Measurements from ENCODE around the gene ZP3. TPM values are rescaled to one million over a fixed set of nuclear protein-coding genes. Genes with fewer than 3 reads are reported as not detected.
"Not testable (repeated sequence)": the region's sequence is repeated elsewhere in the genome, so short reads cannot be mapped to it uniquely, and the experiment has no call there.

Gene ZP3
- total and polyA plus RNA-seq, 9 donors: 0.49 to 15.0 (median 1.6) TPM

GRCh38 chr7:76392531-76393115 is 32.1 kb upstream of the ZP3 start:
- no peaks in the 10 kb centered on the region for H3K36me3 ChIP-seq (ENCODE audit: control insufficient read depth, insufficient read depth, low read length)
- peak overlapping the region; percentile 93 for H3K27ac ChIP-seq (ENCODE audit: low read length)
- DNase-seq: no peak
- H3K4me1 ChIP-seq (ENCODE audit: control insufficient read depth, insufficient read depth, low read length): peaks cover 38% of the 10 kb centered on the region
- no peaks in the 10 kb centered on the region for H3K9me3 ChIP-seq (replicated peaks; ENCODE audit: control insufficient read depth, low read depth, low read length)
- H3K27me3 ChIP-seq (ENCODE audit: control insufficient read depth, insufficient read depth, low read length): no peaks in the 10 kb centered on the region
- H3K4me3 ChIP-seq (ENCODE audit: low read length): peak overlapping the region; percentile 35
- 21% methylated on average over 9 of the region's 12 CpGs for WGBS (ENCODE audit: insufficient coverage)

DNA sequence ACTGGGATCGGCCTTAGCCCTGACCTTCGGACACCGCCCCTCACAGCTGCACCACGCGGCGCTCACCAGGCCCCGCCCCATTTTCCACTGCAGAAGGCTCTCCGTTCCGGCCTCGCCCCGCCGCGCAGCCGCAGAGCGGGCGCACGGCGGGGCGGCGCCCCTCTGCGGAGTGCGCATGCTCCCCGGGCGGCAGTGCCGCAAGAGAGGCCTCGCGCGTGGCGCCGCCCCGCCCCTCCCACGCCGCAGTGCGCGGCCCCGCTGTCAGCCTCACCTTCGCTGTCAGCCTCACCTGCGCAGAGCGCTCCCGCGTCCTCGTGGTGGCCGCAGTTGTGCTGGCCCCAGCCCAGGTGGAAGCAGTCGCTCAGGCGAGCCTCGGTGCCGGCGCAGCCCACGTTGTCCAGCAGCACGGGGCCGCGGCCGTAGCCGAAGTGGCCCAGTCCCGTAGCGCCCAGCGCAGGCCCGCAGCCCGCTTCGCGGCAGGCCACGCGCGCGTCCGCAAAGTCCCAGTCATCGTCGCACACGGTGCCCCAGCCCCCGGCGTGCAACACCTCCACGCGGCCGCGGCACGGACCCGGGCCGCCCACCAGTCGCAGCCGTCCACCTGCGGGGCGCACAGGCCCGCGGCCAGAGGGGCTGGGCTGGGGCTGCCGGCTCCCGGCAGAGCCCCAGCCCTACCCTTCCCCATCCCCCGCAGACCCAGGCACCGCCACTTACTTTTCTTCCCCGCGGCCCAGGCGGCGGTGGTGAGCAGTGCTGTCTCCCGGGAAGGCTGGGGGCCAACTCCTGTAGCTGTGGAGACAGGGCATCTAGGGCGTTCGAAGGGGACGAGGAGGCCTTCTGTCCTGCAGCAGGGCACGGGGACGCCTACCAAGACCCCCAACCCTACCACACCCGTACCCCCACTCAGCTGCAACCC is 31.4 kb upstream of the ZP3 start:
- H3K4me1 ChIP-seq (ENCODE audit: control insufficient read depth, insufficient read depth, low read length): peaks cover 41% of the 10 kb centered on the region
- WGBS (ENCODE audit: insufficient coverage): under 1% methylated on average over 85 of the region's 99 CpGs
- no peaks in the 10 kb centered on the region for H3K36me3 ChIP-seq (ENCODE audit: control insufficient read depth, insufficient read depth, low read length)
- H3K9me3 ChIP-seq (replicated peaks; ENCODE audit: control insufficient read depth, low read depth, low read length): no peaks in the 10 kb centered on the region
- peak overlapping the region; percentile 62 for H3K4me3 ChIP-seq (ENCODE audit: low read length)
- H3K27me3 ChIP-seq (ENCODE audit: control insufficient read depth, insufficient read depth, low read length): no peaks in the 10 kb centered on the region
- peak overlapping the region; percentile 93 for H3K27ac ChIP-seq (ENCODE audit: low read length)
- peak; percentile 98 for DNase-seq

- H3K4me1 ChIP-seq (ENCODE audit: control insufficient read depth, insufficient read depth, low read length): peaks cover 32% of the 10 kb centered on the region
- DNase-seq: no peak
- WGBS (ENCODE audit: insufficient coverage): 84% methylated on average over 4 of the region's 9 CpGs
- H3K27ac ChIP-seq (ENCODE audit: low read length): no peak overlapping the region
- H3K4me3 ChIP-seq (ENCODE audit: low read length): no peak overlapping the region
- H3K9me3 ChIP-seq (replicated peaks; ENCODE audit: control insufficient read depth, low read depth, low read length): no peaks in the 10 kb centered on the region
- no peaks in the 10 kb centered on the region for H3K27me3 ChIP-seq (ENCODE audit: control insufficient read depth, insufficient read depth, low read length)
- no peaks in the 10 kb centered on the region for H3K36me3 ChIP-seq (ENCODE audit: control insufficient read depth, insufficient read depth, low read length)
Measured at GRCh38 chr7:76394957-76395356, 29.8 kb upstream of the ZP3 start.

GRCh38 chr7:76395605-76395964 is 29.2 kb upstream of the ZP3 start:
- WGBS (ENCODE audit: insufficient coverage): 83% methylated on average over 5 of the region's 11 CpGs
- peak overlapping the region; percentile 86 for H3K27ac ChIP-seq (ENCODE audit: low read length)
- not testable (repeated sequence) for H3K27me3 ChIP-seq (ENCODE audit: control insufficient read depth, insufficient read depth, low read length)

DNA sequence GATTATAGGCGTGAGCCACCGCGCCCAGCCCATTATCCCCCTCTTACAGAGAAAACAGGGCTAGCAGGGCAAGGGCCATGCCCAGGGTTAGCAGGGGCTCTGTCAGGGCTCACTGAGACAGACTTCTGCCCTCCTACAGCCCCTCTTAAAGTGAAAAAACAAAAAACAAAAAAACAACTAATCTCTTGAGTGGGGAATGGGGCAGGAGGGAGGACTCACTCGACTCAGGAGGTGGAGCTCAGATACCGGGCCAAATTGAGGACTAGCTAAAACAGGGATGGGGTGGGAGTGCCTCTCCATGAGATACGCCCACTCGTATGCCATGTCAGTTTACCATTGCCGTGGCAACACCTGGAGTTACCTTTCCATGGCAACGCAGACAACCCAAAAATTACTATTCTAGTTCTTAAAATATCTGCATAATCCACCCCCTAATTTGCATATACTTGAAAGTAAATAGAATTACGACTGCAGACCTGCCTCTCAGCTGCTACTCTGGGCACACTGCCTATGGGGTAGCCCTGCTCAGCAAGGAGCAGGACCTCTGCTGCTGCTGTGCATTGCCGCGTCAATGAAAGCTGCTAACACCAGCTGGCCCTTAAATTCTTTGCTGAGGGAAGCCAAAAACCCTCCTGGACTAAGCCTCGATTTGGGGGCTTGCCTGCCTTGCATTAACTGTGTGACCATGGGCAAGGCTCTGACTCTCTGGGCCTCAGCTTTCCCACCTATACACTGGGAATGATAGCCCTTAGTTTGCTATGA is 28.6 kb upstream of the ZP3 start:
- DNase-seq: peak; percentile 84

More at GRCh38 chr7:76395605-76395964, 29.2 kb upstream of the ZP3 start:
- H3K4me3 ChIP-seq (ENCODE audit: low read length); DNase-seq; H3K36me3 ChIP-seq (ENCODE audit: control insufficient read depth, insufficient read depth, low read length); H3K9me3 ChIP-seq (replicated peaks; ENCODE audit: control insufficient read depth, low read depth, low read length): not testable (repeated sequence)
- H3K4me1 ChIP-seq (ENCODE audit: control insufficient read depth, insufficient read depth, low read length): peaks cover 32% of the 10 kb centered on the region

GRCh38 chr7:76396864-76397263 is 27.9 kb upstream of the ZP3 start:
- DNase-seq: no peak
- H3K36me3 ChIP-seq (ENCODE audit: control insufficient read depth, insufficient read depth, low read length): no peaks in the 10 kb centered on the region
- no peaks in the 10 kb centered on the region for H3K27me3 ChIP-seq (ENCODE audit: control insufficient read depth, insufficient read depth, low read length)
- 56% methylated on average over 1 of the region's 8 CpGs for WGBS (ENCODE audit: insufficient coverage)
- peaks cover 32% of the 10 kb centered on the region for H3K4me1 ChIP-seq (ENCODE audit: control insufficient read depth, insufficient read depth, low read length)
- H3K4me3 ChIP-seq (ENCODE audit: low read length): no peak overlapping the region
- H3K9me3 ChIP-seq (replicated peaks; ENCODE audit: control insufficient read depth, low read depth, low read length): no peaks in the 10 kb centered on the region
- peak overlapping the region; percentile 86 for H3K27ac ChIP-seq (ENCODE audit: low read length)

More for the DNA sequence above, 28.6 kb upstream of the ZP3 start:
- H3K4me3 ChIP-seq (ENCODE audit: low read length): no peak overlapping the region
- H3K27me3 ChIP-seq (ENCODE audit: control insufficient read depth, insufficient read depth, low read length): no peaks in the 10 kb centered on the region
- WGBS (ENCODE audit: insufficient coverage): 40% methylated on average over 12 of the region's 13 CpGs
- no peaks in the 10 kb centered on the region for H3K9me3 ChIP-seq (replicated peaks; ENCODE audit: control insufficient read depth, low read depth, low read length)
- no peaks in the 10 kb centered on the region for H3K36me3 ChIP-seq (ENCODE audit: control insufficient read depth, insufficient read depth, low read length)
- peaks cover 32% of the 10 kb centered on the region for H3K4me1 ChIP-seq (ENCODE audit: control insufficient read depth, insufficient read depth, low read length)
- peak overlapping the region; percentile 86 for H3K27ac ChIP-seq (ENCODE audit: low read length)

DNA sequence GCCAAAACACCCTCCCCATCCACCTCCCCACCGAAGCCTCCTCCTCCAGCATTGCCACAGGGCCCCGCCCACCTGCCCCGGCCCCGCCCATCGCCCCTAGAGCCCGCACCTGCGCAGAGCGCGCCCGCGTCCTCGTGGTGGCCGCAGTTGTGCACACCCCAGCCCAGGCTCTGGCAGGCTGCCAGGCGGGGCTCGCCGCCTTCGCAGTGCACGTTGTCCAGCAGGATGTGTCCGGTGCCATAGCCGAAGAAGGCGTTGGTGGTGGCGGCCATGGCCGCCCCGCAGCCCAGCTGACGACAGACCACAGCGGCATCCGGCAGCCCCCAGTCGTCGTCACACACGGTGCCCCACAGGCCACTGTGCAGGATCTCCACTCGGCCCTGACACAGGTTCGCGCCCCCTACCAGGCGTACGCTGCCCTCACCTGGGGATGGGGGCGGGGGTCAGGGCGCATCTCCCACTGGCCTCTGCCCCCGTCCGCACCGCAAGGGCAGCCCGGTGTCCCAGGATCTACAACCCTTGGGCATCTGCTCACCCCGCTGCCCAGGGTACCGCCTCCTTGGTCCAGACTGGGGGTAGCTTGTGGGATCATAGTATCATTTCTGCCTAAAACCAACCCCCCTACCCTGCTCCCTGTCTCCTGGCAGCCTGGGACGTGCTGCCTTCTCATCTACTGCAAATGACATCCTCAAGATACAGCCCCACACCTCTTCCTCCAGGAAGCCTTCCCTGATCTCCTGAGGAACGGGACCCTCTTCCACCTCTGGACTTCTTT is 27.2 kb upstream of the ZP3 start:
- Histone ChIP-seq H3K4me1 (ENCODE audit: control insufficient read depth, insufficient read depth, low read length) (peaks cover 30% of the 10 kb centered on the region), H3K4me3 (ENCODE audit: low read length) (peak overlapping the region; percentile 38), H3K36me3 (ENCODE audit: control insufficient read depth, insufficient read depth, low read length) (no peaks in the 10 kb centered on the region), H3K27me3 (ENCODE audit: control insufficient read depth, insufficient read depth, low read length) (no peaks in the 10 kb centered on the region), H3K27ac (ENCODE audit: low read length) (no peak overlapping the region), H3K9me3 (replicated peaks; ENCODE audit: control insufficient read depth, low read depth, low read length) (no peaks in the 10 kb centered on the region)
- peak; percentile 73 for DNase-seq
- WGBS (ENCODE audit: insufficient coverage): 7% methylated on average over 36 of the region's 45 CpGs

- no peaks in the 10 kb centered on the region for H3K27me3 ChIP-seq (ENCODE audit: control insufficient read depth, insufficient read depth, low read length)
- peaks cover 22% of the 10 kb centered on the region for H3K4me1 ChIP-seq (ENCODE audit: control insufficient read depth, insufficient read depth, low read length)
- no peaks in the 10 kb centered on the region for H3K9me3 ChIP-seq (replicated peaks; ENCODE audit: control insufficient read depth, low read depth, low read length)
- no peak overlapping the region for H3K27ac ChIP-seq (ENCODE audit: low read length)
- no peak for DNase-seq
- no peaks in the 10 kb centered on the region for H3K36me3 ChIP-seq (ENCODE audit: control insufficient read depth, insufficient read depth, low read length)
- H3K4me3 ChIP-seq (ENCODE audit: low read length): no peak overlapping the region
- 91% methylated on average over 23 of the region's 23 CpGs for WGBS (ENCODE audit: insufficient coverage)
Measured at GRCh38 chr7:76400248-76400647, 24.5 kb upstream of the ZP3 start.

DNA sequence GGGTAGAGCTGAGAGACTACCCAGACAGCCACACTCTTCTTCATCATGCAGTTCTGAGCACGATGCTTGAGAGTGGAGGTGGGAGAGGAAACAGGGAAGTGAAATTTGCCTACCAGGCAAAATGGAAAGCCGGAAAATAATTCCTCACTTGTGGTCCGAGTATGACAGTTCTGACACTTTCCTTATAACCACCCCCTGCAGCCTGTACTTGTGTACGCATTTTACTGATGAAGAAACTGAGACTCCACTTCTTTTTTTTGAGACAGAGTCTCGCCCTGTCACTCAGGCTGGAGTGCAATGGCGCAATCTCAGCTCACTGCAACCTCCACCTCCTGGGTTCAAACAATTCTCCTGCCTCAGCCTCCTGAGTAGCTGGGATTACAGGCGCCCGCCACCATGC is 21.7 kb upstream of the ZP3 start:
- H3K36me3 ChIP-seq (ENCODE audit: control insufficient read depth, insufficient read depth, low read length); H3K27ac ChIP-seq (ENCODE audit: low read length); H3K9me3 ChIP-seq (replicated peaks; ENCODE audit: control insufficient read depth, low read depth, low read length); H3K4me3 ChIP-seq (ENCODE audit: low read length); H3K27me3 ChIP-seq (ENCODE audit: control insufficient read depth, insufficient read depth, low read length); H3K4me1 ChIP-seq (ENCODE audit: control insufficient read depth, insufficient read depth, low read length): not testable (repeated sequence)
- peak; percentile 58 for DNase-seq
- WGBS (ENCODE audit: insufficient coverage): 69% methylated on average over 3 of the region's 8 CpGs
